Brain pericyte (primary cell): ENCODE results near the gene REP15.
"Not testable (repeated sequence)": the region's sequence is repeated elsewhere in the genome, so short reads cannot be mapped to it uniquely, and the experiment has no call there.

Experiments
- DNase-seq: peaks from one replicate; pipeline ENCODE4 v3.0.0-alpha.2; 2012; ENCODE audit warnings: low read depth, low spot score

REP15 gene

DNA sequence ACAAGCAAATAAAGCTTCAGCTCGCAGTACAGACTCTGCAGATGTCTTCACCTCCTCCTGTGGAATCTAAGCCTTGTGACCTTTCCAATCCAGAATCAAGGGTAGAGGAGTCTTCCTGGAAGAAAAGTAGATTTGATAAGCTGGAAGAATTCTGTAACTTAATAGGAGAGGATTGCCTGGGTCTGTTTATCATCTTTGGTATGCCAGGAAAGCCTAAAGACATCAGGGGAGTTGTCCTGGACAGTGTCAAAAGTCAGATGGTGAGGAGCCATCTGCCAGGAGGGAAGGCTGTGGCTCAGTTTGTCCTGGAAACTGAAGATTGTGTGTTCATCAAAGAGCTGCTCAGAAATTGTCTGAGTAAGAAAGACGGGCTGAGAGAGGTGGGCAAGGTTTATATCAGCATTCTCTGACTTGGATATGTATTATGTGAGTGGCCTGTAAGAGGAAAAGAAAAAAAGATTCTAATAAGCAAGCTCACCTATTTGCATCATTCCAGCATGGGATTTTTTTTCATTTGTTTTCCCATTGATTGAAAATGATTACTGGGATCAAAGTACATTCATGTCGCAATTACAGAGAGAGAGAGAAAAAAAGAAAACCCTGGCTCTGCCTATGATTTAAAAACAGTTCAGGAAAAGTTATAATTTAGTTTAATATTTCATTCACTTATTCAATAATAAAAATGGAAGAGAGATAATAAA, 767 bp downstream of the REP15 start:
- DNase-seq, result no peak

- peak; percentile 37 for DNase-seq
Observed at GRCh38 chr12:27703720-27704452, 7.6 kb downstream of the REP15 start.

DNA sequence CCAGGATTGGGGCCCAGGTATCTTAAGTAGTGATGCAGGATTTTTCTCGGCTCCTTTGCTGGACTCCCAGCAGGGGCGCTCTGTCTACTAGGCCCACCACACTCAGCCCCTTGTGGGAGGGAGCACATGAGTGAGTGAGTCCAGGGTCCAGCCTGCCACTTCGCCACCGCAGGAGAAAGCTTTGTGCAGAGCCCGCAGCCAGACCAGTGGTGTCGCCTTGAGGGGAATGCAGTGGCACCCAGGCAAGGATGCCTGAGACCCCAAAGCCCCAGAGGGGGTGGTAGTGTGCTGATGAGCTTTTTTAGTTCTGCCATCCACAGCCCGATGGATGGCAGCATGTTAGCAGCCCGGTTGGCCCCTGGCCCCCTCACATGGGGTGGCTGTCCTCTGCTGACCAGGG, 9.0 kb downstream of the REP15 start:
- no peak for DNase-seq

- DNase-seq, result no peak
Observed at GRCh38 chr12:27707216-27707615, 11.0 kb downstream of the REP15 start.

DNA sequence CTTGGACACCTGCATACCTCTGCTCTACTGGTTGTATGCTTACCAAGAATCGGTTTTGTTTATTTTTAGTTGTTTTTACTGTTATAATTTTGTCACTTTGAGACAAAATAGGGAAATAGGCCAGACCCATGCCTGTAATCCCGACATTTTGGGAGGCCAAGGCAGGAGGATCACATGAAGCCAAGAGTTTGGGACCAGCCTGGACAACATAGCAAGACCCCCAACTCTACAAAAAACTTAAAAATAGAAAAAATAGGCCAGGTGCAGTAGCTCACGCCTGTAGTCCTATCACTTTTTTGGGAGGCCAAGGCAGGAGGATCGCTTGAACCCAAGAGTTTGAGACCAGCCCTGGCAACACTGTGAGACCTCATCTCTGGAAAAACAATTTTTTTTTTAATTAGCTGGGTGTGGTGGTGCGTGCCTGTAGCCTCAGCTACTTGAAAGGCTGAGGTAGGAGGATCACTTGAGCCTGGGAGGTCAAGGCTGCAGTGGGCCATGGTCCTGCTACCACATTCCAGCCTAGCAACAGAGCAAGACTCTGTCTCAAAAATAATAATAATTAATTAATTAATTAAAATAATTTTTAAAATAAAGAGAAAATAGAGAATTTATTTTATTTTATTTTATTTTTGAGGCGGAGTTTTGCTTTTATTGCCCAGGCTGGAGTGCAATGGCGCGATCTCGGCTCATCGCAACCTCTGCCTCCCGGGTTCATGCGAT, 13.1 kb downstream of the REP15 start:
- DNase-seq, result no peak

GRCh38 chr12:27709932-27710591, 13.8 kb downstream of the REP15 start:
- peak; percentile 24 for DNase-seq

DNA sequence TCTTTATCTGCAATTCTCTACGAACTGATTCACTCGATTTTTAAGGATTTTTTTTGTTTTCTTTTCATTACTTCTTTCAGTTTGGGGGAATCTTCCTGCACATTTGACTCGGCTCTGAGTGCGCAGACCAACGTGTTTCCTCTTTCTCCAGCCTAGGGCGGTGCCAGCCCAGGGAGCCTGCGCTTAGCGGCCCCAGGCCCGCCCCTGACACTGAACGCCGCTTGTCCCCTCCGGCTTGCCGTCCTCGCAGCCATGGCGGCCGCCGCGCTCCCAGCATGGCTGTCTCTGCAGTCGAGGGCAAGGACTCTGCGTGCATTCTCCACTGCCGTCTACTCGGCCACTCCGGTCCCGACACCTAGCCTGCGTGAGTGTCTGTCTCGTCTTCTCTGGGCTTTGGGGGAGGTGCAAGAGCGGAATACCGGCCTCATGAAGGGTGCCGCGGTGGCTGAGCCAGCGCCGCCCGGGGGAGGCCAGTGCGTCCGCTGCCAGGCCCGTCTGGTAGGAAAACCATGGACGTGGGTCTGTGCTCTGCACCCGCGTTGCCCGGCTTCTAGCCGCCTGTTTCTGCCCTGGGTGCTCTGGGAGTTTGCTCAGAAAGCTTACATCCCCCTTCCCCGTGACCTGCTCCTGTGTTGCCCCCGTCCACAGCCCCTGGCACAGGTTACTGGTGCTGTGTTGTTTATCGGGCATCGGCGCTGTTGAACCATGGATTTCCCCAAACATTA, 14.5 kb downstream of the REP15 start, which contains the start of gene MRPS35:
Gene MRPS35 (plus strand): TSS at position 241 of the 725 bp plus-strand sequence. CDS start 12 bp downstream, at position 253.
- DNase-seq, result peak; percentile 73

- DNase-seq, result no peak
Observed at GRCh38 chr12:27711317-27711682, 15.1 kb downstream of the REP15 start.

DNA sequence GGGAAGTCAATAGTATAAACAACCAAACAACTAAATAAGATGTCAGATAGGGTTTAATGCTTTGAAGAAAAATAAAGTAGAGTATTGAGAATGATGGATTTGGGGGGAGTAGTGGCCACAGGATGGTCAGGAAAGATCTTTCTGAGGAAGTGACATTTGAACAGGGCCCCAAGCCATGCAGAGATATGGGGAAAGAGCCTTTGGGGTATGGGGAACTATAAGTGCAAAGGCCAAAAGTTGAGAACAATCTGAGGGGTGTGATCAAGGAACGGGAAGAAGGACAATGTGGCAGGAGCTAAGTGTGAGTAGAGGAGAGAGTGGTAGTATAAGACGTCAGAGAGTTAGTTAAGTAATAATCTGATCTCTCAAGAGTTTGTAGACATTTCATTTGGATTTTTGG, 15.7 kb downstream of the REP15 start:
- no peak for DNase-seq

DNA sequence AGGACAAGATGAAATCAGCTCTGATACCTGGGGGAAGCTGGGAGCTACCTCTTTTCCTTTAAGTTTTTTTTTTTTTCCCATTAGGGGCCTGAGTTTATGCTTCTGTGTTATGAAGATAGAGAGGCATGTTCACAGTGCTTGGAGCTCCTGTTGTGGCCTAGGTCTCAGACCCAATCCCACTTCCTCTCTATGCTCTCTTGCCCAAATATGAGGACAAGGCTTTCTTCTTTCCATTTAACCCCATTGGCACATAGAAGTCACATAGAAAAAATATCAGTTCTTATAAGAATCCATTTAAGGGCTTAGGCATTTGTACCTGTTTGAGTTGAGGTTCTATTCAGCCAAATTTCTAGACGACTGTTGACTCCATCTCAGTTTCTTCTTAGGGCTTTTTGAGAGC, 27.0 kb downstream of the REP15 start:
- DNase-seq, result no peak

GRCh38 chr12:27730097-27730588, 33.9 kb downstream of the REP15 start:
- no peak for DNase-seq

- DNase-seq, result no peak
Observed at GRCh38 chr12:27732281-27732680, 36.0 kb downstream of the REP15 start.

GRCh38 chr12:27733052-27733656, 36.9 kb downstream of the REP15 start:
- DNase-seq, result no peak

GRCh38 chr12:27733791-27734190, 37.5 kb downstream of the REP15 start:
- DNase-seq, result no peak

GRCh38 chr12:27734321-27734720, 38.1 kb downstream of the REP15 start:
- DNase-seq, result not testable (repeated sequence)

DNA sequence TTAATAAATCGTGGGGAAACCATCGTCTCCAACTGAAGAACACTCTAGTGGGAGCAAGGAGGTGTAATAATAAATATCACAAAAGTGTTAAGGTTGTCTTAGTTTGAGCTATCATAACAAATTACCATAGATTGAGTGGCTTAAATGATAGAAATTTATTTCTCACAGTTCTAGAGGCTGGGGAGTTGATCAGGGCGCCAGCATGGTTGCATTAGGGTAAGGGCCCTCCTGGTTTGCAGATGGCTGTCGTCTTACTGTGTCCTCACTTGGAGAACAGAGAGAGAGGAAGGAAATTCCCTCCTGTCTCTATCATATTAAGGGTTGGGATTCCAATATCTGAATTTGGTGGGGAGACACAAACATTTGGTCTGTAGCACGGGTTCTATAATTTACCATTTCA, 47.4 kb downstream of the REP15 start:
- DNase-seq, result no peak

DNA sequence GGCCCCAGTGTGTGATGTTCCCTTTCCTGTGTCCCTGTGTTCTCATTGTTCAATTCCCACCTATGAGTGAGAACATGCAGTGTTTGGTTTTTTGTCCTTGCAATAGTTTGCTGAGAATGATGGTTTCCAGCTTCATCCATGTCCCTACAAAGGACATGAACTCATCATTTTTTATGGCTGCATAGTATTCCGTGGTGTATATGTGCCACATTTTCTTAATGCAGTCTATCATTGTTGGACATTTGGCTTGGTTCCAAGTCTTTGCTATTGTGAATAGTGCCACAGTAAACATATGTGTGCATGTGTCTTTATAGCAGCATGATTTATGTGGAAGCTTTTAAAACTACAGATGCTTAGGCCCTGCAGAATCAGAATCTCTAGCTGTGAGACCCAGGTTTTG, 49.5 kb downstream of the REP15 start:
- DNase-seq, result not testable (repeated sequence)
